Measurements from ENCODE around the gene EDDM13. TPM values are rescaled to one million over a fixed set of nuclear protein-coding genes. Genes with fewer than 3 reads are reported as not detected.
"Not testable (repeated sequence)": the region's sequence is repeated elsewhere in the genome, so short reads cannot be mapped to it uniquely, and the experiment has no call there.

Gene EDDM13, protein sequence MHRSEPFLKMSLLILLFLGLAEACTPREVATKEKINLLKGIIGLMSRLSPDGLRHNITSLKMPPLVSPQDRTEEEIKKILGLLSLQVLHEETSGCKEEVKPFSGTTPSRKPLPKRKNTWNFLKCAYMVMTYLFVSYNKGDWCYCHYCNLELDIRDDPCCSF
- under 1 TPM; 0.46 to 0.98 (median 0.91) TPM for total RNA-seq

GRCh38 chr19:56272161-56272798 lies at the start of gene EDDM13:
TSS of gene EDDM13 (plus strand) at chr19:56272748. CDS start at chr19:56272835, 87 bp downstream.
- no peak for ATAC-seq
- Mint-ChIP-seq H3K9me3 (peaks cover 4% of the 10 kb centered on the region), H3K4me1 (ENCODE audit: low read depth) (no peaks in the 10 kb centered on the region), H3K36me3 (ENCODE audit: insufficient read depth) (peaks cover 10% of the 10 kb centered on the region), H3K27me3 (ENCODE audit: low read depth) (no peaks in the 10 kb centered on the region), H3K4me3 (no peak within 1 kb of the TSS)
- DNase-seq = no peak

- Mint-ChIP-seq H3K4me1 (ENCODE audit: low read depth) (peaks cover 2% of the 10 kb centered on the region), H3K27me3 (ENCODE audit: low read depth) (peaks cover 6% of the 10 kb centered on the region), H3K36me3 (ENCODE audit: insufficient read depth) (peaks cover 15% of the 10 kb centered on the region), H3K9me3 (no peaks in the 10 kb centered on the region), H3K4me3 (no peak overlapping the region)
- no peak for DNase-seq
- ATAC-seq = no peak
Measured at GRCh38 chr19:56222901-56223300, 49.6 kb upstream of the EDDM13 start.

DNA sequence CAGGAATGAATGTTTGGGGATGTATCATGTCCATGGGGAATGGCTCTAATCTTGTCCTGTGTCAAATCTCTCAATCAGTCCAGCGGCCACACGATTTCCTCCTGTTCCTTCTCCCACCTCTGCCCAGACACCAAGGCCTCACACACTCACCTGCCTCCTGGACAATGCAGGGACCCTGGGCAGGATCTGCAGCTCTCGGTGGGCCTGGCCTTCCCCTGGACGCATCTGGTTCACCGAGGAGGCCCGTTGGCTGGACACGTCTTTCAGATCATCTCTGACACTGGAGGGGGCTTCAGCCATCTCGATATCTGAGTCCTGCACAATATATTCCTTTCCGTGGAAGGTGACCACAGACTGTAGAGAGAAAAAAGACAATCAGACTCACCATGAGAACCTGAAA lies 49.1 kb upstream of the EDDM13 start:
- Mint-ChIP-seq H3K4me3 (no peak overlapping the region), H3K9me3 (no peaks in the 10 kb centered on the region), H3K36me3 (ENCODE audit: insufficient read depth) (peaks cover 14% of the 10 kb centered on the region), H3K4me1 (ENCODE audit: low read depth) (no peaks in the 10 kb centered on the region), H3K27me3 (ENCODE audit: low read depth) (peaks cover 2% of the 10 kb centered on the region)
- no peak for DNase-seq
- no peak for ATAC-seq

DNA sequence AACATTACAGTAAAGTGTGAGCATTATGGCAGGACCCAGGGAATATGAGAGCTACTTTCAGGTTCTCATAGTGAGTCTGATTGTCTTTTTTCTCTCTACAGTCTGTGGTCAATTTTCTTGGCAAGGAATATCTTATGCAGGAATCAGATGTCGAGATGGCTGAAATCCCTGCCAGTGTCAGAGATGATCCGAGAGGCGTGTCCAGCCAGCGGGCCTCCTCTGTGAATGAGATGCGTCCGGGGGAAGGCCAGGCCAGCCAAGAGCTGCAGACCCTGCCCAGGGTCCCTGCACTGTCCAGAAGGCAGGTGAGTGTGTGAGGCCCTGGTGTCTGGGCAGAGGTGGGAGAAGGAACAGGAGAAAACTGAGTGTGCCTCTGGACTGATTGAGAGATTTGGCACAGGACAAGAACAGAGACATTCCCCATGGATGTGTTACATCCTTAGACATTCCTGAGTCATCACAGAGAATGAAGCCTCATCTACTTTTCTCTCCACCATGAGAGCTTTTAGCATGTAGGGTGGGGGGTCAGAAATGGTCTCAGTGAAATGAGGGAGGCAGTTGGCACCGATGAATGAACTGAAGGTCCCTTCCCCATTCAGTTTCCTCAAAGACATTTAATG lies 27.3 kb upstream of the EDDM13 start:
- no peak overlapping the region for H3K4me3 Mint-ChIP-seq
- no peaks in the 10 kb centered on the region for H3K9me3 Mint-ChIP-seq
- no peak for ATAC-seq
- no peaks in the 10 kb centered on the region for H3K27me3 Mint-ChIP-seq (ENCODE audit: low read depth)
- no peaks in the 10 kb centered on the region for H3K36me3 Mint-ChIP-seq (ENCODE audit: insufficient read depth)
- no peak for DNase-seq
- no peaks in the 10 kb centered on the region for H3K4me1 Mint-ChIP-seq (ENCODE audit: low read depth)

DNA sequence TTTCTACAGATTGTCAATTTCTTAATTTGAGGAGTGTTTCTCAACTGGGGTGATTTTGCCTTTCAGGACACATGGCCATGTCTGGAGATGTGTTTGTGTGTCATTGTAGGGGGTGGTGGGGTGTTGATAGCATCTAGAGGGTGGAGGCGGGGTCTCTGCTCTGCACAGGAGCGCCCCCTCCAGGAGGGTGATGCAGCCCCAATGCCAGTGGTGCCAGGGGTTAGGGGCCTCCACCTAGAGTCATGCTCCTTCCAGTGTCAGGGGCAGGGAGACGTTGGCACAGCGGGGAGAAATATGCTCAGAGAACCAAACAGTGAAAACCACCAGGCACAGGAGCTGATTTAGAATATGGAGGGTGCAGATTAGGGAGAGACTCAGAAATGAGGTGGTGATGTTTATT lies 26.8 kb upstream of the EDDM13 start:
- not testable (repeated sequence) for H3K4me1 Mint-ChIP-seq (ENCODE audit: low read depth); H3K9me3 Mint-ChIP-seq; H3K4me3 Mint-ChIP-seq; H3K27me3 Mint-ChIP-seq (ENCODE audit: low read depth); DNase-seq; H3K36me3 Mint-ChIP-seq (ENCODE audit: insufficient read depth); ATAC-seq

DNA sequence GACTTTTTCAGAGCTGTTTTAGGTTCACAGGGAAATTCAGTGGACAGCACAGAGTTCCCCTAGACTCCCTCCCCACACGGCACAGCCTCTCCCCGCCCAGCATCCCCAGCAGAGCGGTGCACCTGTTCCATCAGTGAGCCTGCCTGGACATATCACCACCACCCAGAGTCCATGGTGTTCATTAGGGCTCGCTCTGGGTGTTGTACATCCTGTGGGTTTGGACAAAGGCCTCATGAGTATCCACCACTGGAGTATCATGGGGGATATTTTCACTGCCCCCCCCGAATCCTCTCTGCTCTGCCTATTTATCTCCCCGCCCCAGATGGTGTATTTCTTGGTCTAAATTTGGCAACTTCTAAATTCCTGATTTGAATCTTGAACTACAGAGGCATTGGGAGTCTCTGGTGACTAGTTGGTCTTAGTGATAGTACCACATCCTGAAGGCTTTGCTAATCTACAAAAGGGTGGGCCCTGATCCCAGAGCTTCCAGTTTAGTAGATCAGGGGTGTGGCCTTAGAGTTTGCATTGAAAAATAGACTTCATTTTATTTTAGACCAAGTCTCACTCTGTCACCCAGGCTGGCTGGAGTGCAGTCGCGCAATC lies 23.7 kb upstream of the EDDM13 start:
- ATAC-seq; H3K27me3 Mint-ChIP-seq (ENCODE audit: low read depth): not testable (repeated sequence)

DNA sequence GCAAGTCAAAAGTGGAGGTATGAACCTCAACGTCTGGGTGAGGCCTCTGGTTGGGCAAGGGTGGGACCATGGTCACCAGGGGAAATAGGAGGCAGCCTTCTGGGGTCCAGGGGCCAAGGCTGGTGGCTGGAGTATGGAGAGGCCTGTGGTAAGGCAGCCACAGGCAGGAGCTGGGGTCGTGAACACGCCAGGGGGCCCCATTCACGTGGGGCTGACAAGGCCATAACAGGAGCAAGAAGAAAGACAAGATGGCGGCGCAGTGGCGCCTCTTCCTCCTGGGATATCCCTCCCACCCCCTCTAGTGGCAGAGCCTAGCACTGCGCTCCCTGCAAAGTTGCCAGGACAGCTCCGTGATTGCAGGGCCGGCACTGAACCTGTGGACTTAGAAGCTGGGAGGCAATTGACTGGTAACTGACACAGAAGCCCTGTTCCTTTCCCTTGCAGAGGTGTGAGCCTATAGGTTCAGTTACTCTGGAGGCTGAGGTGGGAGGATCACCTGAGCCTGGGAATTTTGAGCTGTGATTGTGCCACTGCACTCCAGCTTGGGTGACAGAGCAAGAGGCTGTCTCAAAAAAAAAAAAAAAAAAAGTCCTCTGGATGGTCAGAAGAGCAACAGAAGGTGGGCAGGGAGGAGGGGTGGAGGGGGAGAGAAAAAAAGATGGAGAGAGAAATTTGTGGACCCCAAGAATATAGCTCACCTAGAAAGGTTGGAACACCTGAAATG lies 19.7 kb upstream of the EDDM13 start:
- no peaks in the 10 kb centered on the region for H3K27me3 Mint-ChIP-seq (ENCODE audit: low read depth)
- no peak overlapping the region for H3K4me3 Mint-ChIP-seq
- H3K4me1 Mint-ChIP-seq (ENCODE audit: low read depth) = no peaks in the 10 kb centered on the region
- H3K9me3 Mint-ChIP-seq = no peaks in the 10 kb centered on the region
- ATAC-seq = peak; percentile 52 to 66
- no peaks in the 10 kb centered on the region for H3K36me3 Mint-ChIP-seq (ENCODE audit: insufficient read depth)
- DNase-seq = peak; percentile 64

More for the DNA sequence above, 23.7 kb upstream of the EDDM13 start:
- H3K4me3 Mint-ChIP-seq; H3K9me3 Mint-ChIP-seq; H3K4me1 Mint-ChIP-seq (ENCODE audit: low read depth); DNase-seq; H3K36me3 Mint-ChIP-seq (ENCODE audit: insufficient read depth): not testable (repeated sequence)

DNA sequence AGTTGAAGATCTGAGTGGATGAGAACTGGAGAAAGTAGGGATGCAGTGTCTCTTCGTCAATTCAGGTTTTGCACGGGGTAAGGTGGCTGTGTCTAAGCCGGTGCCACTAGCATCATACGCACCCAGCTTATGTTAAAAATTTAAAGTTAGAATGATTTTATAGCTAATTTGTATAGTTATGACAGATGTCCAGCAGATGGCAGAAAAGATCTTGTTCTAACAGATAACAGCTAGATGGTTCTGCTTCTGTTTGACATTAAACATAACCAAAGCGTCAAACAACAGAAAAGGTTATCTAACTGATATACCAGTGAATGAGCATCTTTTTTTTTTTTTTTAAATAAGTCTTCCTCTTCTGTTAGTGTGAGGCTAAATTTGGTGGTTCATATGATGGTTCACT lies 18.8 kb upstream of the EDDM13 start:
- ATAC-seq (no peak), DNase-seq (no peak)
- Mint-ChIP-seq H3K36me3 (ENCODE audit: insufficient read depth) (no peaks in the 10 kb centered on the region), H3K4me3 (no peak overlapping the region), H3K27me3 (ENCODE audit: low read depth) (no peaks in the 10 kb centered on the region), H3K4me1 (ENCODE audit: low read depth) (no peaks in the 10 kb centered on the region), H3K9me3 (no peaks in the 10 kb centered on the region)

DNA sequence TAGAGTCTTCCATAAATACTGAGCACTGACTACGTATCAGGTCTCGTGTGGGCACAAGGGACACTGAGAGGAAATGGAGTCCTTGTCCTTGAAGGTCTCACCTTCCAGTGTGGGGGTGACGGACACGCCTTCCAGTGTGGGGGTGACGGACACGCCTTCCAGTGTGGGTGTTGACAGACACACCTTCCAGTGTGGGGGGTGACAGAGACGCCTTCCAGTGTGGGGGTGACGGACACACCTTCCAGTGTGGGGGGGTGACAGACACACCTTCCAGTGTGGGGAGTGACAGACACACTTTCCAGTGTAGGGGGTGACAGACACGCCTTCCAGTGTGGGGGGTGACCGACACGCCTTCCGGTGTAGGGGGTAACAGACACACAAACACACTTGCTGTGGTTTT lies 14.3 kb upstream of the EDDM13 start:
- no peak for ATAC-seq
- no peak for DNase-seq
- no peaks in the 10 kb centered on the region for H3K9me3 Mint-ChIP-seq
- H3K4me1 Mint-ChIP-seq (ENCODE audit: low read depth) = no peaks in the 10 kb centered on the region
- no peaks in the 10 kb centered on the region for H3K36me3 Mint-ChIP-seq (ENCODE audit: insufficient read depth)
- no peak overlapping the region for H3K4me3 Mint-ChIP-seq
- H3K27me3 Mint-ChIP-seq (ENCODE audit: low read depth) = no peaks in the 10 kb centered on the region

- no peaks in the 10 kb centered on the region for H3K4me1 Mint-ChIP-seq (ENCODE audit: low read depth)
- no peak for DNase-seq
- ATAC-seq = no peak
- no peak overlapping the region for H3K4me3 Mint-ChIP-seq
- no peaks in the 10 kb centered on the region for H3K27me3 Mint-ChIP-seq (ENCODE audit: low read depth)
- H3K9me3 Mint-ChIP-seq = no peaks in the 10 kb centered on the region
- no peaks in the 10 kb centered on the region for H3K36me3 Mint-ChIP-seq (ENCODE audit: insufficient read depth)
Measured at GRCh38 chr19:56261145-56261544, 11.4 kb upstream of the EDDM13 start.

GRCh38 chr19:56261932-56262331 lies 10.6 kb upstream of the EDDM13 start:
- not testable (repeated sequence) for H3K27me3 Mint-ChIP-seq (ENCODE audit: low read depth); H3K36me3 Mint-ChIP-seq (ENCODE audit: insufficient read depth); ATAC-seq

GRCh38 chr19:56263319-56263718 lies 9.2 kb upstream of the EDDM13 start:
- Mint-ChIP-seq H3K36me3 (ENCODE audit: insufficient read depth) (no peaks in the 10 kb centered on the region), H3K9me3 (no peaks in the 10 kb centered on the region), H3K27me3 (ENCODE audit: low read depth) (no peaks in the 10 kb centered on the region), H3K4me3 (no peak overlapping the region), H3K4me1 (ENCODE audit: low read depth) (no peaks in the 10 kb centered on the region)
- ATAC-seq (no peak), DNase-seq (no peak)

More at GRCh38 chr19:56261932-56262331, 10.6 kb upstream of the EDDM13 start:
- DNase-seq; H3K4me1 Mint-ChIP-seq (ENCODE audit: low read depth); H3K4me3 Mint-ChIP-seq; H3K9me3 Mint-ChIP-seq: not testable (repeated sequence)

- no peaks in the 10 kb centered on the region for H3K36me3 Mint-ChIP-seq (ENCODE audit: insufficient read depth)
- no peak overlapping the region for H3K4me3 Mint-ChIP-seq
- no peak for ATAC-seq
- DNase-seq = no peak
- H3K4me1 Mint-ChIP-seq (ENCODE audit: low read depth) = no peaks in the 10 kb centered on the region
- H3K9me3 Mint-ChIP-seq = no peaks in the 10 kb centered on the region
- no peaks in the 10 kb centered on the region for H3K27me3 Mint-ChIP-seq (ENCODE audit: low read depth)
Measured at GRCh38 chr19:56266051-56266450, 6.5 kb upstream of the EDDM13 start.

GRCh38 chr19:56269348-56269747 lies 3.2 kb upstream of the EDDM13 start:
- H3K36me3 Mint-ChIP-seq (ENCODE audit: insufficient read depth) = peaks cover 3% of the 10 kb centered on the region
- no peaks in the 10 kb centered on the region for H3K27me3 Mint-ChIP-seq (ENCODE audit: low read depth)
- no peaks in the 10 kb centered on the region for H3K9me3 Mint-ChIP-seq
- ATAC-seq (no peak), DNase-seq (no peak)
- no peak overlapping the region for H3K4me3 Mint-ChIP-seq
- H3K4me1 Mint-ChIP-seq (ENCODE audit: low read depth) = no peaks in the 10 kb centered on the region
